GM19463 (cell line): ENCODE data around the gene CEP72.
"Not testable (repeated sequence)": the region's sequence is repeated elsewhere in the genome, so short reads cannot be mapped to it uniquely, and the experiment has no call there.

ENCODE experiments used
- ATAC-seq: cut with Tn5 transposase; IDR thresholded peaks from one replicate; pipeline ENCODE4 v1.9.1; 2021; ENCODE audit warnings: mild to moderate bottlenecking, moderate library complexity; ENCODE audit not compliant: unreplicated experiment

CEP72 gene

DNA sequence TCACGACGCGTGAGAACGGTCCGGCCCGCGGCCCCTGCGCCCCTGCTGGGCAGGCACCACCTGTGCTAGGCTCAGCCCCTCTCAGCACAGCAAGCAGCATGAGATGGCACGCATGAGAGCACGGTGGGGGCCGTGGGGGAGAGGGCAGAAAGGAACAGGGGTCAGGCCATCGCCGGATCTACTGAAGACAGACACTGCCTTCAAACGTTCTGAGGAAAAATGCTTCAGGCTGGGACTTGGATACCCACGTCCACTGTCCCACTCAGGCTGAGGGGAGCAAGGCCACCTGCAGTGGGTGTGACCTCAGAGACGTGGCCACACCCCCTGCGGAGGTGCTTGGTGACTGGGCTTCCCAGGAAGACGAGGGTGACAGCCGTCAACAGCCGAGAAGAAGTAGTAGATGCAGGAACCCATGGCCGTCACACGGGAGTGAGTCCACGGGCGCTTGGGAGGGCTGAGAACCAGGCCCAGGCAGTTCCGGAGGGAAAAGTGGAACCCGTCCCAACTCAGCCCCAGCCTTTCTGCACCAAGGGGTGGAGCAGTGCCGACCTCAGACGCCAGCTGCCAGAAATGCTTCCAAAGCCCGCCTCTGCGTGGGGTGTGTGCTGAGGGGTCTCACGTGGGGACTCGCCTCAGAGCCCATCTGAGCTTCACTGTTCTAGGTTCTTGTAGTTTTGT, 68.1 kb downstream of the CEP72 start:
- not testable (repeated sequence) for ATAC-seq

DNA sequence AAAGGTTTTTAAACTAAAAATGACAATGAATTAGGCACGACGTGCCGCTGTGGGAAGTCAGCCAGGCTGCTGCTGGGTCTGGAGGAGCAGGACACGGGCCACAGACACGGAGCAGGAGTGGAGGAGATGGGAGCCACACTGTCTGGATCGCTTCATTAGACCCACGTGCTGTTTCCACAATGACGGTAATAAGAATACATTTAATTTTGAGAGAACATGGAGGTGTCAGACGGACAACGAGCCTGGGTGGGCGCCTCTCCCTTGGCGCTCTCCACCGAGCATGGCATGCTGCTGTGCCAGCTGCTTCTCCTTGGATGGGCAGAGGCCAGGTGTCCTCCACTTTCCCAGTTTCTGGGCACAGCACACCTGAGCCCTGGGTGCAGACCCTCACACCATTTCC, 68.7 kb downstream of the CEP72 start:
- not testable (repeated sequence) for ATAC-seq

DNA sequence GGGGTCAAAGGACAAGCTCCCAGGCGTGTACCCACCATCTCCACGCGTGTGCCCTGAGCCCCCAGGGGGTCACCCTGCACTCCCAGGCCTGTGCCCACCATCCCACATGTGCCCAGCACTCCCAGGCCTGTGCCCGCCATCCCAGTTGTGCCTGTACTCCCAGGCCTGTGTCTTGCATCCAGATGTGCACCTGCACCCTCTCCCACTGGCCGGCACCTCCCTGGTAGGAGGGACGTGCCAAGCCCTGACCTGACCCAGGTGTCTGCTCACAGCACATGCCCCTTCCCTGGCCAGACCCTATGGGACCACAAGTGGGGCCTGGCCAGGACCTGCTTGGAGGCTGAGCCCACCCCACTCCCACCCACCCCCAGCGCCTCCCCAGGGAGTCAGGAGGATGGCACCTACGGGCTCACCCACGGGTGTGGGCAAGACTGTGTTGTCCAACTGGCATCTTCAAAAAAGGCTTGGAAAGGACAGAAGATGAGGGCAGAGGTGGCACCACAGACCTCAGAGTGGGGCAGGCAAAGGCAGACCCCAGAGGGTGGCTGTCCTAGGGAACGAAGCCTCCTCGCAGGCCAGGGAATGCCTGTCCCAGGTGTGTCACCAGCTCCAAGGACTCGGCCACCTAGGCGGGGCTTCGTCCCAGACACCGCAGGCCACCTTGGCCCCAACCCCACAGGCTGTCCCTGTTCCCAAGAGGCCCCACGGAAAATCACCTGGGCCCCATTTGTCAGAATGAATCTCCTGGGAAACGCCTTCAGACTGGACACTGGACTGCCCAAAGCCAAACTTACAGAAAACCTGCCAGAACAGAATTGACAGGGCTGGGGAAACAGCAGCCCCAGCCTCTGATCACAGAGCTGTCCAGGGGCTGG, 69.4 kb downstream of the CEP72 start:
- ATAC-seq = not testable (repeated sequence)

DNA sequence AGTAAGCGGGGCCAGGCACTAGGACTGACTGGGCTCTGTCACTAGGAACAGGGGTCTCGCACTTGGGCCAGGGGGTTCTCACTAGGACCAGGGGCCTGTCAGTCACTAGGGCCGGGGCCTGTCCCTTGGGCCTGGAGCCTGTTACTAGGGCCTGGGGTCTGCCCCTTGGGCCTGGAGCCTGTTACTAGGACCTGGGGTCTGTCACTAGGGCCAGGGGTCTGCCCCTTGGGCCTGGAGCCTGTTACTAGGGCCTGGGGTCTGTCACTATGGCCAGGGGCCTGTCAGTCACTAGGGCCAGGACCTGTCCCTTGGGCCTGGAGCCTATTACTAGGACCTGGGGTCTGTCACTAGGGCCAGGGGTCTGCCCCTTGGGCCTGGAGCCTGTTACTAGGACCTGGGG, 70.1 kb downstream of the CEP72 start:
- ATAC-seq = not testable (repeated sequence)

DNA sequence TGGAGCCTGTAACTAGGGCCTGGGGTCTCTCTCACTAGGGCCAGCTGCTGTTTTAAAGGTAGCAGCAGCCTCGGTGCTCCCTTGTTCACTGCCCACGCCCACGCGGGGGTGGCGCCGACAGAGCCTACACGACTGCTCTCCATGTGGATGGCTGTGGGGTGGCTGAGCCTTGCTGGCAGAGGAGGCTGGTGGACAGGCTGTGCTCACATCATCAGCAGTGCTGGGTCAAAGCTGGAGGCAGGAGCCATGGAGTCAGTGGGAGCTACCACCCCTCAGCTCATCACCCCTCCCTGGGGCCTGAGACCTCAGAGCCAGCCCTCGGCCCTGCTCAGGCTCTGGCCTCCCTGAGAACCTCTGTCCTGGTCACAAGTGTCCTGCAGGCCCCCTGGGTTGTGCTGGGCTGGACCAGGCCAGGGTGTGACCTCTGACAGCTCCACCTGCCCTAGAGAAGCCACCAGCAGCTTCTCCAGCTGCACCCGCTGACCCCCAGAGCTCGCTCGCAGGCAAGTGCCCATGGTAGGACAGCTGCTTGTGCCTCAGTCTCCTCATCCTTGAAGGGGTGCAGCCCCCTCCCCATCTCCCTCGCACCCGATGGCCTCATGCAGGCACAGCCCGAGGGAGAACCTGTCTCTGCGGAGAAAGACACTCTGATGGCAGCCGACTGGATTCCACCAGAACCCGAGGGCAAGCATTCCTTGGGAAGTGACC, 70.7 kb downstream of the CEP72 start:
- ATAC-seq = not testable (repeated sequence)

DNA sequence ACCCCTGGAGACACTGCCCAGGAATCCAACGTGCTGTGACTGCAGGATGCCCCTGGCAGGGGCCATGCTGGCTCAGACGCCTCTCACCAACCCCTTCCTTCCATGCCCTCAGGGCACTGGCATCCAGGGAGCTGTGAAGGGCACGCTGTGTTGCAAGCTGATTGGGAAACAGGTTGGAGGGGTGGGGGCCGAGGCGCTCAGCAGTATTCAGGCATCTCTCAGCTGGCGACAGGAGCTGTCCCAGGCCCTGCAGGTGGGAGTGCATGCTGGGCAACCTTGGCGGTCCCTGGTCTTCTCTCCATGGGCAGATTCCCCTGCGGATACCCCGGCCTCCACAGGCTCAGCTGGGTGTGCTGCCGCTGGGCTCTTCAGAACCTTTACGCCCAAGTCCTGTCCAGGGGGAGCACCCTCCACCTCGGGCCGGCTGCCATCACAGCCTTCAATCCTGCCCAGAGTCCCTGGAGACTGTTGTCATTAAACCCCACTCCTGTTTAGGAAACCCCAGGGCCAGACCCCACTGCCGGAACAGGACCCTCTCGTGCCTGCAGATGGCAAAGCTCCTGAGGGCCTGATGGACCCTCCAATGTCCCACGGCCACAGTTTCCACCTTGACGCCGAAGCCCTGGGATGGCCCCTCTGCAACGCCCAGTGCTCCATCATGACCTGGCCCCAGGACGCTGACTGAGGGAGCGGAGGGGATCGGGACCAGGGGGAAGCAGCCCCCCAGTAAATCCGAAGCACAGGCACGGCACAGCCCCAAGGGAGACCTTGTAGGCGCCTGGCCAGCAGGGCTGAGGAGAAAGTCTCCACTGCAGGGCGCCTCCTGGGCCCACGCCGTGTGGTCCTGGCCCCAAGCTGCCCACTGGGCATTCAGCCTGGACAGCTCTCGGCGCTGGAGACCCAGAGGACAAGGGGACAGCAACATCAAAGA, 71.7 kb downstream of the CEP72 start:
- no peak for ATAC-seq

DNA sequence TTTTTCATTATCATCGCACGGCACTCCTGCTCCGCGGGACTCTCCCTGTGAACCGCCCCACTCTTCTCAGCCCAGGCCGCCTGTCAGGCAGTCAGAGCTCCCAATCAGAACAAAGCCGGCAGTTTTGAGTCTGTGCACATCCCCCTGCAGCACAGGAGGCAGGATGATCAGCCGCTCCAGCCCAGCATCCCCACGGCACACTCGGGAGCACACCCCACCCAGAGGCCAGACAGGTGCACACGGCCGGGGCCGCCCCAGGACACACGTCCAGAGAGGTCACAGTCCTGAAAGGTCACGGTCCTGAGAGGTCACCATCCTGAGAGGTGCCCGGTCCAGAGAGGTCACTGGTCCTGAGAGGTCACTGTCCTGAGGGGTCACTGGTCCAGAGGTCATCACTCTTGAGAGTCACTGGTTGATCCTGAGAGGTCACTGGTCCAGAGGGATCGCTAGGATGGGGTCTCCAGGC, 72.6 kb downstream of the CEP72 start:
- no peak for ATAC-seq

DNA sequence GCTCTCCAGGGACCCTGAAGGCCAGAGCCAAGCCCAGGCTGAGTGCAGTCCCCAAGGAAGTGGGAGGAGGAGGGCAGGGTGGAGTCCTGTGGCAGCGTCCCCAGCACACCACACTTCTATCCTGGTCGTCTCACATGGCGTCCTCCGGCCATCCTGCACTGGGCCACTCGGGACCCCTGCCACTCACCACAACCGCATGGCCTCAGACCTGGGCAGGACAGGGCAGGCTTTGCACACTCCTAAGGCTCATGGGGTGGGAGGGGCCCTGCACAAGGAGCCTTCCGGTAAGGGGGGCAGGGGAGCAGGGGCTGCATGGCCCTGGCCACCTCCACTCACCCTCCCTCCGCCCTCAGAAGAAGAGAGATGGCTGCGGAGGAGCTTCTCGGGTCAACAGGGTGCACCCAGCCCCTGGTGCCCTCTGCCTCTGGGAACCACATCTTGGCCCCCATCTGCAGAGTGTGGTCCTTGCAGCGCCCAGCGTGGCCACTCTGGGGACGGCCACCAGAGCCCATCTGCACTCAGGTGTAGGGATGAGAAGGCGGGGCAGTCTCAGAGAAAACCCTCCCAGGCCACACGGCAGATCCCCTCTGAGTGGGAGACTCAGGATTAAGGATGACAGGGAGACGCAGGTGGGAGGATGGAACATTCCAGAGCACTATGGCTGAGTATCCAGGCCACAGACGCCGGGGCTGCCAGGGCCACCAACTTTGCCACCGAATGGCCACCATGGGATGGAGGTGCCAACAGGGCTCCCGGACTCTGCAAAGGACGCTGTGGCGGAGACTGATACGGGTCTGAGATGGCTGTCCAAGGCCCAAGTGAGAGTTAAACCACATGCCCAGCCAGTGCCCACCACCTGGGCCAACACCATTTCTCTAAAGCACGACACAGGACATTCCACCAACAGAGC, 73.4 kb downstream of the CEP72 start:
- ATAC-seq = no peak

DNA sequence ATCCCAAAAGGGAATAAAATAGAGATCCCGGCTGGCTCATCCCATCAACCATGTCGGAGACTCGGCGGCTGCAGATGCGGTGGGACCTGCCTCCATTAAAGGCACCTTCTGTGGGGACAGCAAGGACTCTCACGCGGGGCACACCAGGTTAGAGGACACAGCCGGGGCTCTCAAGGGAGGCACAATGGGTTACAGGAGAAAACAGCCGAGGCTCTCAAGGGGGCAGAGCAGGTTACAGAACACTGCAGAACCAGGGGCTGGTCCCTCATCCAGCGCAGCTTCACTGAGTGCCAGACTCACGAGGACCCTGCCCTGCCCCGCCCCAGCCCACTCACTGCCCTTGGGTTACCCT, 74.0 kb downstream of the CEP72 start:
- not testable (repeated sequence) for ATAC-seq

DNA sequence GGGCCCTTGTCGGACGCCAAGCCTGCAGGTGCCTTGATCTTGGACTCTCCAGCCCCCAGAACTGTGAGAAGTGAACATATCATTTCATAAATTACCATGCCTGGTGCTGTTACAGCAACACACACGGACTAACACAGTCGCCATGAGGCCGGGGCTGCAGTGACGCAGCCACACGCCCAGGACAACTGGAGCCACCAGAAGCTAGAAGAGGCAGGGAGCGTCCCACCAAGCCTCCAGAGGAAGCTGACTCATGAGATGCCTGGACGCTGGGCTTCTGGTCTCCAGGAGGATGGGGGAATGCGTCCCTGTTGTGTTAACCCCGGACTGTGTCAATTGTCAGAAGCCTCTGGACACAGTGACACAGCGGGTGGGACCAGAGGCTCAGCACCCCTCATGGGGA, 74.8 kb downstream of the CEP72 start:
- not testable (repeated sequence) for ATAC-seq

DNA sequence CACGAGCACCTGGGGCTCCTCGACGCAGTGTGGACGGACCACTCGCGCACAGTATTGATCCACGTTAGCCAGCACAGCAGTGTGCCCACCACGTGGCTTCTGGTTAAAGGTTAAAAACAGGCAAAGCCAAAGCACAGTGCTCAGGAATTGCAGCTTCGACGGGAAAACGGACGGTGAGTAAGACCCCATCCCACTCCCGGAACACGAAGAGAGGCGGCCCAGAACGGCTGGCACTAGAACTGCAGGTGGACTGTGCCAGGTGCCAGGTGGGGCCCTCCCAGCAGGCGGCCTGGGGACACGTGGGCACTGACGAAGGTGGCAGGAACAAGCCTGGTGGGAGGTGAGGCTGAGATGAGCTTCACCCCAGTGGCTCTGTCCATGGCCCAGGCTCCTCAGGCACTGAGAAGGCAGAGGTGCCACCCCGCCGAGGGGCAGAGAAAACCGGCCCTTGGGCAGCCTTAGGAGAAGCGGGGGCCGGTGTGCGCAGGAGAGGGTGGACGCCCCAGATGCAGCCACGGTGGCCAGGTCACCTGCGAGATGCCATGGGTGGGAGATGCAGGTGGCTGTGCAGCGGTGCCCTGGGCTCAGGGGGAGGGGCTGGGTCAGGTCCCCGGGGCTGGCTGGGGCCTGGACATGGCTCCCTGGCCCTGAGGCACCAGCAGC, 76.3 kb downstream of the CEP72 start:
- ATAC-seq = not testable (repeated sequence)

DNA sequence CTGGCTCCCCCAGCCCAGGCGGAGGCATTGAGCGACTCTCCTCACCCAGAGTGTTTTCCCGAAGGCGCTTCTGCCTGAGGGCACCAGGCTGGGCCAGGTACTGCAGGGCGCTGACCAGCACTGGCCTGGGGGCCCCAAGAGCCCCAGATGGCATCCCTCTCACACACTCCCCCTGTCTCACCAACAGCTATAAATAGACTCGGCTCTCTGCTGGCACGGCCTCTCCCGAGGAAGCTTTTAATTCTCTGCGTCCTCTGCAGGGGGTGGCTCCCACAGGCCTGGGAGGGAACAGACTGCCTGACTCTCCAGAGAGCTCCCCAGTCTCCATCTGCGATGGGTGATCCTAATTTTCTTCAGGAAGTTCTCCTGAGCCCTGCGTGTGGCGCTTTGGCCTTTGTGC, 78.2 kb downstream of the CEP72 start:
- not testable (repeated sequence) for ATAC-seq

DNA sequence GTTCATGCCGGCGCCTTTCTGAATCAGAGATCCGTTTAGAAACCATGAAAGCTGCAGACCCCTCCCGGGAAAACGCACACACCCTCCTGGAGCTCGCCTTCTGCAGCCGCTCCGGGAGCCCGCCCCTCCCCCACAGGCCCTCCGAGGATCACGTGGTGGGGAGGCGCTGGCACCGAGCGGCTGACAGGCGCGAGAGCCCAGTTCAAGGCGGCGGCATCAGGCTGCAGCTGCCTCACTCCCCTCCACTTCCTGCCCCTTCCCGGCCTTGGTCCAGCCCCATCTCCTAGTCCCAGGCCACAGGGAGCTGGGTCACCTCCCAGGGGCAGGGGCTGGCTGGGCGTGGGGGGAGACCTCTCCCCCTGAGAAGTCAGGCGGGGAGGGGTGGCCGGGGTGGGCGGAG, 78.9 kb downstream of the CEP72 start:
- ATAC-seq = not testable (repeated sequence)

DNA sequence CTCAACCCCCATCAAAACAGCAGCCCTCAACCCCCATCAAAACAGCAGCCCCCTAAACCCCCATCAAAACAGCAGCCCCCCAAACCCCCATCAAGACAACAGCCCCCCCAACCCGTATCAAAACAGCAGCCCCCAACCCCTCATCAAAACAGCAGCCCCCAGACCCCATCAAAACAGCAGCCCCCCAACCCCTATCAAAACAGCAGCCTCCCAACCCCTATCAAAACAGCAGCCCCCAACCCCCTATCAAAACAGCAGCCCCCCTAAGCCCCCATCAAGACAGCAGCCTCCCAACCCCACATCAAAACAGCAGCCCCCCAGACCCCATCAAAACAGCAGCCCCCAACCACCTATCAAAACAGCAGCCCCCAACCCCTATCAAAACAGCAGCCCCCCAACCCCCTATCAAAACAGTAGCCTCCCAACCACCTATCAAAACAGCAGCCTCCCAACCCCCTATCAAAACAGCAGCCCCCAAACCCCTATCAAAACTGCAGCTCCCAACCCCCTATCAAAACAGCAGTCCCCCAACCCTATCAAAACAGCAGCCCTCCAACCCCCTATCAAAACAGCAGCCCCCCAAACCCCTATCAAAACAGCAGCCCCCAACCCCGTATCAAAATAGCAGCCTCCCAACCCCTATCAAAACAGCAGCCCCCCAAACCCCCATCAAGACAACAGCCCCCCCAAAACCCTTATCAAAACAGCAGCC, 79.8 kb downstream of the CEP72 start:
- no peak for ATAC-seq

DNA sequence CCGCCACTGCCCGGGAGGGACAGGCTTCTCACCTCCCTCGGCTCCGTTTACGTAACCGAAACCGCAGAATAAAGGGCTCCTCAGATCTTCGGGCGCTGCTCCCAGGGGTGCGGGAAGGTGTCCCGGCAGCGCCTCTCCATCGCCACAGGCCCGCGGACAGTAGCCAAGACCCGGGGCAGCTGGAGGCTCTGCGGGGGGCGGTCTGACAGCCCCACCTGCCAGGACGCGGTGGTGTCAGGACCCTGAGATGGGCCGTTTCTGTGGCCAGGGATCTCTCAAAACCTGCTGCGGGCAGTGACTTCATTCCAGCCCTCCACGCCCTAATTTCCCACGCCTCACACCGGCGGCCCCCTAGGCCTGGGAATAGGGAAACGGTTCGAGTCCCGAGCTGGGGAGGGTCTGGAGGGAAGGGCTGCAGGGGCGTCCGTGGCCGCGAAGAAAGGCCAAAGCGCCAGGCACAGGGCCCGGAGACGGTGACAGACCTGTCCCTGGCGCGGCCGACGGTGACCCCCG, 80.4 kb downstream of the CEP72 start:
- peak; percentile 13 for ATAC-seq

DNA sequence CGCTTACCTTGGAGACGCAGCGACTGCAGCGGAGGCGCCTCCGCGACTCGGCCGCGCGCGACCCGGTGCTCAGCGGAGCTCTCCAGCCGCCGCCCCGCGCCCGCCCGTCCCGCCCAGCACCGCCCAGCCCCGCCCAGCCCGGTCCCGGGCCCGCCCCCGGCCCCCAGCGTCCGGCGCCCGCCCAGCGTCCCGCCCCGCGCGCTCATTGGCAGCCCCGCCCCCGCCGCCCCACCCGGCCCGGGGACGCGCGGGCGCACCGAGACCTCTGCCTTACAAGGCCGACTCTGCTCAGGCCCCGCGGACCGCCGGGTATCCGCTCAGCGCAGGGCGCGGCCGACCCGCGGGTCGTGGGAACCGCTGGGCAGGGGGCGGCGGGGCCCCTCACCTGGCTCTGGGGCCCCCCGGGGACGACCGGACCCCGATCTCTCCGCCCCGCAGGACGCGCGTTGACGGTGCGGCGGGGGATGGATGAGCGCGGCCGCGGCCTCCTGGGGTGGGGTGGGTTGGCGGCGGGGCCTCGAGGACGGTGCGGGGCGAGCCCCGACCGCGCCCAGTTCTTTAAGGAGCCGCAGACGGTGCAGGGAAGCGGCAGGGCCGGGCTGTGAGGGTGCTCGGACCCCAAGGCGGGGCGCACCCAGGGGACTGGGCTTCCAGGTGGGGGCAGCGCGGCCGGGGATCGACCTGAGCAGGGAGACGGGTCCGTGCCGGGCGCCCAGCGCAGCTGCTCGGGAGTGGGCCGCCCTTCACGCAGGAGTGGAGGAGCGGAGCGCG, 81.3 kb downstream of the CEP72 start, which contains the start of gene TPPP:
TSS of gene TPPP (minus strand) at position 82 of the 771 bp plus-strand sequence. CDS start 15,292 bp downstream, outside the sequence.
- ATAC-seq = peak; percentile 83

DNA sequence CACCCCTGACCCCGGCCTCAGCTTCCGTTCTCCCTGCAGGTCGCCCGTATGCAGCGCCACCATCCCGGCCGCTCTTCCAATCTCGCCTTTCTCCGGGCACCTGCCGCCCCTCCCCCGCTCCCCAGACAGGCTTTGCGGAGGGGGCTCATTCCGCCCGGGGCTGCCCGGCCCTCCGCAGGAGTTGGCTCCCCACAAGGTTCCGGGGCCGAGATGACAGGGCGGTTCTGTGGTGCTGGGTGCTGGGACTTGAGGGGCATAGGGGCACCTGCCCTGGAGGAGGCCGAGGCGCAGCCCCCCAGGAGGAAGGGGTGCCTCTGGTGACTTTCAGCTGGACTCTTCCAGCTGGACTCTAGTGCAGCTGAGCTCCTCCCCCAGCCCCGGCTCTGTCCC, 81.9 kb downstream of the CEP72 start:
- ATAC-seq = not testable (repeated sequence)
